ENCODE data around the gene FLRT3.

GRCh38 chr20:14375416-14375985 is 38.1 kb upstream of the FLRT3 start:
- TF ChIP-seq CTCF (IDR thresholded peaks at IDR 0.05; ENCODE audit: insufficient read depth, low read depth, low read length) (no peak), EZH2 (IDR thresholded peaks at IDR 0.05; ENCODE audit: insufficient read depth, low read length) (no peak)
